WERI-Rb-1 (cell line): Measurements from ENCODE around the gene PRTFDC1.

Experiments
- DNase-seq: peaks from one replicate; pipeline ENCODE4 v3.0.0-alpha.2; 2020
- H3K27ac ChIP-seq: fragments of 250-450 bp; sonication (Bioruptor Pico); 2 replicates; pipeline ENCODE4 v1.5.1; 2020; ENCODE audit warnings: mild to moderate bottlenecking, moderate library complexity
- H3K27me3 ChIP-seq: fragments of 250-450 bp; sonication (Bioruptor Pico); 2 replicates; pipeline ENCODE4 v1.5.1; 2021; ENCODE audit warnings: mild to moderate bottlenecking, low read depth, moderate library complexity; ENCODE audit not compliant: insufficient read depth, severe bottlenecking
- H3K36me3 ChIP-seq: fragments of 250-450 bp; sonication (Bioruptor Pico); 2 replicates; pipeline ENCODE4 v1.5.1; 2020; ENCODE audit warnings: mild to moderate bottlenecking, moderate library complexity
- H3K4me3 ChIP-seq: 2 replicates; pipeline ENCODE4 v1.5.1; 2011; ENCODE audit warnings: low read depth, mild to moderate bottlenecking, control low read depth, low read length
- H3K9me3 ChIP-seq: fragments of 250-450 bp; sonication (Bioruptor Pico); 2 replicates; pipeline ENCODE4 v1.5.1; 2021; ENCODE audit warnings: mild to moderate bottlenecking, moderate library complexity; ENCODE audit not compliant: severe bottlenecking
- TF ChIP-seq, protein P1 (sequence below): IDR thresholded peaks from 2 replicates; pipeline ENCODE4 v1.5.1; 2011; ENCODE audit warnings: low read depth, mild to moderate bottlenecking, control low read depth, inconsistent platforms, low read length

The PRTFDC1 gene

DNA sequence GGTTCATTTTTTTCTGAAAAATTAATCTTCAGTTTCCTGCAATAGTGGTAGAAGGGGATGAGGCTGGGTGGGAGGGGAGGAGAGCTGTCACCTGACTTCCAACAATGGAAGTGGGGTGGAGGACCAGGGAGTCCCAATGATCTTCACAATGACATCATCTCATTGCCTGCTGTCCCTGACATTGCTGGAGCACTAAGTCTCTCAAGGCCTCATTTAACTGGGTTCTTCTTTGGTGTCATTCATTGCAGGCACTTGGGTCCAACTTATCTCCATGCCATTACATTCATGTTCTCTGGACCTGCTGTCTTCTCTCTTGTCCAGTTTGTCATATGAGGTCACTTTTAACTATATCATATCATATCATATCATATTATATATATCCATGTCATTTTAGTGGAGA is 34.4 kb downstream of the PRTFDC1 start:
- TF ChIP-seq, protein P1, sequence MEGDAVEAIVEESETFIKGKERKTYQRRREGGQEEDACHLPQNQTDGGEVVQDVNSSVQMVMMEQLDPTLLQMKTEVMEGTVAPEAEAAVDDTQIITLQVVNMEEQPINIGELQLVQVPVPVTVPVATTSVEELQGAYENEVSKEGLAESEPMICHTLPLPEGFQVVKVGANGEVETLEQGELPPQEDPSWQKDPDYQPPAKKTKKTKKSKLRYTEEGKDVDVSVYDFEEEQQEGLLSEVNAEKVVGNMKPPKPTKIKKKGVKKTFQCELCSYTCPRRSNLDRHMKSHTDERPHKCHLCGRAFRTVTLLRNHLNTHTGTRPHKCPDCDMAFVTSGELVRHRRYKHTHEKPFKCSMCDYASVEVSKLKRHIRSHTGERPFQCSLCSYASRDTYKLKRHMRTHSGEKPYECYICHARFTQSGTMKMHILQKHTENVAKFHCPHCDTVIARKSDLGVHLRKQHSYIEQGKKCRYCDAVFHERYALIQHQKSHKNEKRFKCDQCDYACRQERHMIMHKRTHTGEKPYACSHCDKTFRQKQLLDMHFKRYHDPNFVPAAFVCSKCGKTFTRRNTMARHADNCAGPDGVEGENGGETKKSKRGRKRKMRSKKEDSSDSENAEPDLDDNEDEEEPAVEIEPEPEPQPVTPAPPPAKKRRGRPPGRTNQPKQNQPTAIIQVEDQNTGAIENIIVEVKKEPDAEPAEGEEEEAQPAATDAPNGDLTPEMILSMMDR: no peak
- DNase-seq: no peak
- no peak overlapping the region for H3K4me3 ChIP-seq
- no peaks in the 10 kb centered on the region for H3K36me3 ChIP-seq
- H3K27me3 ChIP-seq: no peaks in the 10 kb centered on the region
- no peak overlapping the region for H3K27ac ChIP-seq
- H3K9me3 ChIP-seq: no peaks in the 10 kb centered on the region

DNA sequence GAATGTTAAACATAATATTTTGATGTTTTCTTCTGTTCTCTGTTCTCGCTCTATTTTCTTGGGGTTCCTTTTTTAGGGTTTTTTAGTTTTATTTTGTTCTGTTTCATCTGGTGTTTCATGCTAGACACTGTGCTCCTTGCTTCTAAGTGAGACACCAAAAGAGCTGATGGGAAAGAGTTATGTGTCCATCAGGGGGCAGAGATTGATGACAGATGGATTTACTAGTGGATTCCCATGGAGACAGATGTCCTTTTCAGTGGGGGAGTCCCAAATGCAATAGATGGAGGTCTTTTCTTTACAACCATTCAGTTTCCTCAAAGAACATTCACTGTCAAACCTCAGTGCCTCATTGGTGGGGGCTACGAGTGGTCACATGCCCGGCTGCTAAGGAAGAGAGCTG is 34.9 kb downstream of the PRTFDC1 start:
- DNase-seq: no peak

DNA sequence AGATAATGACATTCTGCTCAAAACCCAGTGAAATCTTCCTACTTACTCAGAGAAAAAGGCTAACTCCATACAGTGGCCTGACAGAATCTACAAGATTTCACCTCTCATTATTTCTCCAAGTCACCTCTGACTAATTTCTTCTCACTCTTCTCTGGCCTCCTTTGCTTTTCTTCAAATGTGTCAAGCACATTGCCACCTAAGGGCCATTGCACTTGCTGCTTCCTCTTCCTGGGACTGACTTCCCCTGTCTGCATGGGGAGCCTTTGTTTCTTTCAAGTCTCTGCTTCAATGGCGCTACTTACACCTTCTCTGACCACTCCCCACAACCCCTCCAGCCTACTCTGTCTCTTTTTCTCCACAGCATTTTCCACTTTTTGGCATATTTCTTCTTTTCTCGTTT is 36.0 kb downstream of the PRTFDC1 start:
- no peaks in the 10 kb centered on the region for H3K36me3 ChIP-seq
- no peak for DNase-seq
- no peak overlapping the region for H3K27ac ChIP-seq
- no peak overlapping the region for H3K4me3 ChIP-seq
- H3K27me3 ChIP-seq: no peaks in the 10 kb centered on the region
- TF ChIP-seq, protein P1: no peak
- H3K9me3 ChIP-seq: no peaks in the 10 kb centered on the region

More for the DNA sequence above, 34.9 kb downstream of the PRTFDC1 start:
- H3K27me3 ChIP-seq: no peaks in the 10 kb centered on the region
- no peak overlapping the region for H3K4me3 ChIP-seq
- no peak overlapping the region for H3K27ac ChIP-seq
- TF ChIP-seq, protein P1: no peak
- H3K36me3 ChIP-seq: no peaks in the 10 kb centered on the region
- H3K9me3 ChIP-seq: no peaks in the 10 kb centered on the region

DNA sequence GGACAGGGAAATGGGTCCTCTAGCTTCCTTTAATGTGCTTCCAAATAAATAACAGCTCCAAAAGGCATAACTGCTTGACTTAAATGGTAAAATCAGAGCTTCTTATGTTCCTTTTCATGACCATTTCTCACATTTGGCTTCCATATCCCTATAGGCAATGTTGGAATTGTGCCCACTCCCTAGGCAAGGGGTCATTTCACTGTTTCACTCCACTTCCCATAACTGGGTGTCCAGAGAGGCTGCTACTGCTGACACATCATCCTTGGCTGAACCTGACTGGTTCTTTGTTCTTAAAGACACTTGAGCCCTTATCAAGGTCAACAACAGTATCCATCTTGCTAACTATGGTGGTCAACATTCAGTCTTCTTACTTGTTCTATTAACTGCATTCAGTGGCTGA is 37.1 kb downstream of the PRTFDC1 start:
- no peaks in the 10 kb centered on the region for H3K36me3 ChIP-seq
- TF ChIP-seq, protein P1: no peak
- no peaks in the 10 kb centered on the region for H3K27me3 ChIP-seq
- no peak overlapping the region for H3K27ac ChIP-seq
- H3K9me3 ChIP-seq: no peaks in the 10 kb centered on the region
- no peak for DNase-seq
- no peak overlapping the region for H3K4me3 ChIP-seq

DNA sequence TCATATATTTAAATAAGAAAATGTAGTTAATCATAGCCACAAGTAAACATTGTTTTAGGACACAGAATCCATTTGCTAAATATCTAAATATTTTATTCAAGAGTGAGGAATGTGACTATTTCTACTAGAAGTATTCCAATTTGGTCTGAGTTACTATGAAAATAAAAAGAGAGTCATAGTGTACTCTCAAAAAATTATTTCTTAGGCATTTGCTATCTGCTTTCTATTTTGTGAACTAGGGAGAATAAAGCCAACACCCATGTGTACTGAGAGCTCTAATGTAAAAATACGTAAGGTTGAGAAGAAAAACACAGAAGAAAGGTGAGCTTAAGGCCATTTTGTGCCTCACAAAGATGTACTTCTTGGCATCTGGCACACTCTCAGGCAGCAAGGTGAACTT is 38.3 kb downstream of the PRTFDC1 start:
- no peaks in the 10 kb centered on the region for H3K36me3 ChIP-seq
- no peak overlapping the region for H3K4me3 ChIP-seq
- TF ChIP-seq, protein P1: no peak
- no peaks in the 10 kb centered on the region for H3K27me3 ChIP-seq
- H3K9me3 ChIP-seq: no peaks in the 10 kb centered on the region
- H3K27ac ChIP-seq: no peak overlapping the region
- DNase-seq: no peak

DNA sequence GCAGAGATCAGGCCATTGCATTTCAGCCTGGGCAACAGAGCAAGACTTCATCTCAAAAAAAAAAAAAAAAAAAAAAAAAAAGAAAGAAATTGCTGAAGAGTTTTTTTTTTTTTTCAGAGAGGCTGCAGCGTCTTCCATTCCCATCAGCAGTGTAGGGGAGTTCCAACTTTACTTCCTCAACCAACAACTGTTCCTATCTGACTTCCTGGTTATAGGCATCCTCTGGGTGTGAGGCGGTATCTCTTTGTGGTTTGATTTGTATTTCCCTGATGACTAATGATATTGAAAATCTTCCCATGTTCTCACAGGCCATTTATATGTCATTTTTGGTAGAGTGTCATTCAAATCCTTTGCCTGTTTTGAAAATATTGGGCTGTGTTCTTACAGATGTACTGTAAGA is 40.2 kb downstream of the PRTFDC1 start:
- TF ChIP-seq, protein P1: no peak
- DNase-seq: no peak

More for the DNA sequence above, 40.2 kb downstream of the PRTFDC1 start:
- no peak overlapping the region for H3K4me3 ChIP-seq
- H3K27ac ChIP-seq: no peak overlapping the region
- no peaks in the 10 kb centered on the region for H3K36me3 ChIP-seq
- H3K27me3 ChIP-seq: no peaks in the 10 kb centered on the region
- no peaks in the 10 kb centered on the region for H3K9me3 ChIP-seq
